Neural cell (in vitro differentiated cells): ENCODE data around the gene FANCC. TPM values are rescaled to one million over a fixed set of nuclear protein-coding genes. Genes with fewer than 3 reads are reported as not detected.
"Not testable (repeated sequence)": the region's sequence is repeated elsewhere in the genome, so short reads cannot be mapped to it uniquely, and the experiment has no call there.

Source experiments
- H2AFZ ChIP-seq: fragments of 200-600, 300-800 bp; sonication (generic), shearing (Covaris generic); 2 replicates; pipeline ENCODE4 v1.6.0; 2014; ENCODE audit warnings: low read depth, mild to moderate bottlenecking, antibody characterized with exemption, low read length, moderate library complexity
- H3F3A ChIP-seq: fragments of 200-600 bp; shearing (Covaris generic); 2 replicates; pipeline ENCODE4 v1.6.1; 2016; ENCODE audit warnings: mild to moderate bottlenecking, moderate library complexity, mixed read lengths, antibody characterized with exemption, low read length; ENCODE audit not compliant: insufficient read depth, poor library complexity, severe bottlenecking
- H3K27ac ChIP-seq: fragments of 200-600, 300-800 bp; sonication (generic), shearing (Covaris generic); 2 replicates; pipeline ENCODE4 v1.5.1; 2014; ENCODE audit warnings: mild to moderate bottlenecking, low read length, moderate library complexity
- H3K27me3 ChIP-seq: fragments of 300-800, 200-600 bp; sonication (generic), shearing (Covaris generic); 2 replicates; pipeline ENCODE4 v1.6.0; 2014; ENCODE audit warnings: mild to moderate bottlenecking, low read depth, low read length, moderate library complexity; ENCODE audit not compliant: insufficient read depth
- H3K36me3 ChIP-seq: fragments of 300-800, 200-600 bp; sonication (generic), shearing (Covaris generic); 2 replicates; pipeline ENCODE4 v1.5.1; 2014; ENCODE audit warnings: mild to moderate bottlenecking, antibody characterized with exemption, low read length, moderate library complexity; ENCODE audit not compliant: insufficient read depth
- H3K4me2 ChIP-seq: fragments of 300-800, 200-600 bp; sonication (generic), shearing (Covaris generic); 2 replicates; pipeline ENCODE4 v1.6.0; 2014; ENCODE audit warnings: mild to moderate bottlenecking, low read length
- H3K4me3 ChIP-seq: fragments of 300-800, 200-600 bp; sonication (generic), shearing (Covaris generic); 2 replicates; pipeline ENCODE4 v1.5.1; 2014; ENCODE audit warnings: mild to moderate bottlenecking, low read length, moderate library complexity
- H3K79me2 ChIP-seq: fragments of 200-600 bp; shearing (Covaris generic); replicated peaks from 2 replicates; pipeline ENCODE4 v1.6.0; 2014; ENCODE audit warnings: mild to moderate bottlenecking, low read length, moderate library complexity; ENCODE audit not compliant: insufficient read depth
- H3K9ac ChIP-seq: fragments of 300-800, 200-600 bp; sonication (generic), shearing (Covaris generic); 2 replicates; pipeline ENCODE4 v1.6.1; 2016; ENCODE audit warnings: mild to moderate bottlenecking, low read length, mixed read lengths
- H3K9me2 ChIP-seq: fragments of 200-600 bp; shearing (Covaris generic); 2 replicates; pipeline ENCODE4 v1.6.1; 2016; ENCODE audit warnings: mild to moderate bottlenecking, low read length, mixed read lengths; ENCODE audit not compliant: insufficient read depth
- H3K9me3 ChIP-seq: fragments of 200-600, 300-800 bp; sonication (generic), shearing (Covaris generic); 2 replicates; pipeline ENCODE4 v1.6.1; 2016; ENCODE audit warnings: mild to moderate bottlenecking, mixed run types, low read length, moderate library complexity, mixed read lengths
- H4K20me1 ChIP-seq: fragments of 200-600 bp; shearing (Covaris generic); 2 replicates; pipeline ENCODE4 v1.6.1; 2016; ENCODE audit warnings: mild to moderate bottlenecking, mixed run types; ENCODE audit not compliant: insufficient read depth
- CTCF ChIP-seq: fragments of 450-650 bp; IDR thresholded peaks from 2 replicates; pipeline ENCODE4 v1.5.1; 2014; ENCODE audit warnings: antibody characterized with exemption, mild to moderate bottlenecking, moderate library complexity; ENCODE audit not compliant: poor library complexity, severe bottlenecking
- EP300 ChIP-seq: fragments of 450-650 bp; conservative IDR thresholded peaks from 2 replicates; pipeline ENCODE4 v1.6.1; 2014; ENCODE audit warnings: antibody characterized with exemption, mild to moderate bottlenecking, moderate library complexity; ENCODE audit not compliant: poor library complexity, severe bottlenecking
- EZH2 ChIP-seq: fragments of 200-600, 300-800 bp; shearing (Covaris generic), sonication (generic); IDR thresholded peaks from 2 replicates; pipeline ENCODE4 v1.6.1; 2014; ENCODE audit warnings: antibody characterized with exemption, low read length, borderline replicate concordance, mild to moderate bottlenecking; ENCODE audit not compliant: insufficient read depth, poor library complexity, severe bottlenecking
- MXI1 ChIP-seq: fragments of 450-650 bp; conservative IDR thresholded peaks from 2 replicates; pipeline ENCODE4 v1.6.1; 2014; ENCODE audit warnings: antibody characterized with exemption, mild to moderate bottlenecking; ENCODE audit not compliant: poor library complexity, severe bottlenecking
- REST ChIP-seq: IDR thresholded peaks from 2 replicates; pipeline ENCODE4 v1.6.1; 2012; ENCODE audit warnings: borderline replicate concordance
- SMC3 ChIP-seq: fragments of 450-650 bp; conservative IDR thresholded peaks from 2 replicates; pipeline ENCODE4 v1.6.1; 2014; ENCODE audit warnings: antibody characterized with exemption, mild to moderate bottlenecking, moderate library complexity; ENCODE audit not compliant: poor library complexity
- TAF1 ChIP-seq: IDR thresholded peaks from 2 replicates; pipeline ENCODE4 v1.6.1; 2012; ENCODE audit warnings: low read depth
- polyA plus RNA-seq: library from polyadenylated mRNA; depleted of rRNA; stranded (reverse); fragments of >200 nt; gene quantifications from 2 replicates; pipeline ENCODE4 v1.2.3, GENCODE V29; 2014

Gene FANCC
- polyA plus RNA-seq, 1 donor from 2014 or later: 9.7 TPM

GRCh38 chr9:95225726-95226106, 91.8 kb downstream of the FANCC start:
- Histone ChIP-seq H3K27ac (no peak overlapping the region), H3K9me3 (no peaks in the 10 kb centered on the region), H3K36me3 (no peaks in the 10 kb centered on the region), H3K4me3 (no peak overlapping the region), H3F3A (no peaks in the 10 kb centered on the region), H3K27me3 (no peaks in the 10 kb centered on the region), H3K4me2 (no peak overlapping the region), H4K20me1 (no peaks in the 10 kb centered on the region), H2AFZ (no peak overlapping the region), H3K9me2 (no peaks in the 10 kb centered on the region), H3K9ac (no peak overlapping the region), H3K79me2 (no peaks in the 10 kb centered on the region)
- TF ChIP-seq MXI1: no peak
- TF ChIP-seq EZH2: no peak
- no peak for TF ChIP-seq TAF1
- TF ChIP-seq EP300: no peak

- Histone ChIP-seq H3K9ac (no peak overlapping the region), H3K36me3 (no peaks in the 10 kb centered on the region), H3K4me2 (no peak overlapping the region), H3K9me2 (no peaks in the 10 kb centered on the region), H2AFZ (no peak overlapping the region), H3F3A (no peaks in the 10 kb centered on the region), H4K20me1 (no peaks in the 10 kb centered on the region), H3K79me2 (no peaks in the 10 kb centered on the region), H3K27ac (no peak overlapping the region), H3K27me3 (no peaks in the 10 kb centered on the region), H3K4me3 (no peak overlapping the region), H3K9me3 (no peaks in the 10 kb centered on the region)
- no peak for TF ChIP-seq MXI1
- TF ChIP-seq REST: no peak
- TF ChIP-seq SMC3: no peak
- no peak for TF ChIP-seq EP300
Measured at GRCh38 chr9:95225076-95225725, 92.3 kb downstream of the FANCC start.

- TF ChIP-seq REST: no peak
- TF ChIP-seq EZH2: no peak
- no peak for TF ChIP-seq CTCF
- TF ChIP-seq EP300: no peak
Measured at GRCh38 chr9:95224376-95225019, 93.0 kb downstream of the FANCC start.

GRCh38 chr9:95220352-95220751, 97.2 kb downstream of the FANCC start:
- H3K4me3 ChIP-seq, H3K9ac ChIP-seq, H4K20me1 ChIP-seq, H3K9me3 ChIP-seq, H3K36me3 ChIP-seq, H3F3A ChIP-seq, H3K27me3 ChIP-seq, H3K79me2 ChIP-seq, H3K9me2 ChIP-seq, H3K27ac ChIP-seq, H2AFZ ChIP-seq, H3K4me2 ChIP-seq: not testable (repeated sequence)

More at GRCh38 chr9:95224376-95225019, 93.0 kb downstream of the FANCC start:
- Histone ChIP-seq H3F3A (no peaks in the 10 kb centered on the region), H3K79me2 (no peaks in the 10 kb centered on the region), H4K20me1 (no peaks in the 10 kb centered on the region), H2AFZ (no peak overlapping the region), H3K9me3 (no peaks in the 10 kb centered on the region), H3K36me3 (no peaks in the 10 kb centered on the region), H3K27ac (no peak overlapping the region), H3K27me3 (no peaks in the 10 kb centered on the region), H3K4me3 (no peak overlapping the region), H3K9ac (no peak overlapping the region), H3K9me2 (no peaks in the 10 kb centered on the region), H3K4me2 (no peak overlapping the region)
